ENCODE results near the gene CLIC1. TPM values are rescaled to one million over a fixed set of nuclear protein-coding genes. Genes with fewer than 3 reads are reported as not detected.

CLIC1 gene
- total RNA-seq, 2 experiments from 2014 or later: 314 to 413 TPM

DNA sequence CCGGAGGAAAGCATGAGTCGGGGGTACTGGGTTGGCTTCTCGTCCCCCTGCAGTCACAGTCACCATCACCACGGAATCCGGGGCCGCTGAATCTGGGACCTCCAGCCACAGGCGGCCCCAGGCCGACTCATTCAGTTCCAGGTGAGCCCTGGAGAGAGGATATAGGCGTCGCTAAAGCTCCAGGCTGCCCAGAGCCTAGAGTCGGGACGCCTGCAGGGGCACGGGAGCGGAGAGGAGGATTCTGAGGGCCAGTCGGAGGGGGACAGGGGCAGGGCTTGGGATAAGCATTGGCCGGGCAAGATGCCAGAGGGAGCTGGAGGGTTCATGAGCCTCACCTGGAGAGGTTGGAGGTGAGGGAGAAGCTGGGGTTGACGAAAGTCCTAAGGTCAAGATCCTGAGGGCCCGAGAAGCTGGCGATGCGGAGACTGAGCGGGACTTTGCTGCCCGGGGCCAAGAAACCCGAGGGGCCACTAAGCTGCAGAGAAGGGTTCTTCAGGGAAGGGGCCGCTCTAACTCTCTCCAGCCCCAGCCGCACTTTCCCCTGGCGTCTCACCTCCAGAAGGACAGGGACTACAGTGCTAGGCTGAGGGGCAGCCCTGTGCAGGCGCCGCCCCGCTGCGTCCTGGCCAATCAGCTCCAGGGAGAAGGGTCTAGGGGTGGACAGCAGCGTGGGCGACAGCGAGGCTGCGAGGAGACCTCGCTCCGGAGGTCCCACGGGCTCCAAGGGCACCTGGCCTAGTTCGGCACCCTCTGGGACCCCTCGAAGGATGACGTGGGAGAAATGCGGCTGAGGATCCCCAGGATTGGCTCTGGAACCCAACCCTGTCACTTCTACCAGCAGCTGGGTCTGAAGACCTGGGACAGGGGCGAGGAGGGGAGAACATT lies 29.8 kb upstream of the CLIC1 start:
- Histone ChIP-seq H3K4me2 (ENCODE audit: low read length) (no peak overlapping the region), H2AFZ (ENCODE audit: low read length) (no peak overlapping the region), H3K9me3 (ENCODE audit: low read length) (no peaks in the 10 kb centered on the region), H3K79me2 (ENCODE audit: insufficient read depth, low read depth, low read length) (no peaks in the 10 kb centered on the region), H3K4me3 (ENCODE audit: low read depth, low read length, poor library complexity, severe bottlenecking) (no peak overlapping the region), H4K20me1 (ENCODE audit: insufficient read depth, low read length) (no peaks in the 10 kb centered on the region), H3K36me3 (ENCODE audit: insufficient read depth, low read length) (peaks cover 47% of the 10 kb centered on the region), H3K27ac (ENCODE audit: low read depth, low read length, poor library complexity, severe bottlenecking) (no peak overlapping the region), H3K9me2 (ENCODE audit: insufficient read depth, low read length) (no peaks in the 10 kb centered on the region), H3K4me1 (ENCODE audit: insufficient read depth, low read length, poor library complexity, severe bottlenecking) (no peaks in the 10 kb centered on the region)
- ChIA-PET CTCF (ENCODE audit: unreplicated experiment) (no interaction called here), POLR2A (interaction anchor here (1.2 kb wide), 1 partner anchor 26 kb away, joined by 3 read pairs; the partner anchor contains the start of gene MSH5)
- DNase-seq (ENCODE audit: low spot score): no peak
- no peak for TF ChIP-seq EZH2phosphoT487 (IDR thresholded peaks at IDR 0.05; ENCODE audit: borderline replicate concordance, low read depth, low read length)
- TF ChIP-seq CTCF (conservative IDR thresholded peaks at IDR 0.05; ENCODE audit: low read length): no peak
- no TSS peak for BruUV-seq (replicated peaks)
- intact Hi-C loops (cut with micrococcal nuclease; ENCODE audit: unreplicated experiment): no loop called here

DNA sequence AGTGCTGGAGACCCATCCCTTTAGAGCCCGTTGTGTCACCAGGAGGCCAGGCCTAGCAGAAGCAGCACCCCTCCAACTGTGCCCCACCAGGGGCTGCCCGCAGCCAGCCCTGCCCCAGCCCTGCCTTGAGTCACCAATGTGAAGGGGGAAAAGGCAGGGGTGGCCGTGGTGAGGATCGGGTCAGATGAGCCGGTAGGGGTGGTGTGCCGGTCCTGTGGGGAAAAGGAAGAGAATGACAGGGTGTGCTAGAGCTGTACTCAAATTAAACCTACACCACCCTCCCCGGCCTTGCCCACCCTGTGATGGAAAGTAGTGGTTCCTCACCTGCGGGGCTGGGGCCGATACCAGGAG lies 29.2 kb upstream of the CLIC1 start:
- peaks cover 53% of the 10 kb centered on the region for H3K36me3 ChIP-seq (ENCODE audit: insufficient read depth, low read length)
- no peaks in the 10 kb centered on the region for H3K9me3 ChIP-seq (ENCODE audit: low read length)
- H3K4me1 ChIP-seq (ENCODE audit: insufficient read depth, low read length, poor library complexity, severe bottlenecking): no peaks in the 10 kb centered on the region
- CTCF ChIA-PET (ENCODE audit: unreplicated experiment): no interaction called here
- H4K20me1 ChIP-seq (ENCODE audit: insufficient read depth, low read length): no peaks in the 10 kb centered on the region
- TF ChIP-seq CTCF (conservative IDR thresholded peaks at IDR 0.05; ENCODE audit: low read length) (no peak), EZH2phosphoT487 (IDR thresholded peaks at IDR 0.05; ENCODE audit: borderline replicate concordance, low read depth, low read length) (no peak)
- POLR2A ChIA-PET: interaction anchor here (1.2 kb wide), 1 partner anchor 25 kb away, joined by 3 read pairs; the partner anchor contains the start of gene MSH5
- H3K9me2 ChIP-seq (ENCODE audit: insufficient read depth, low read length): no peaks in the 10 kb centered on the region
- no peak overlapping the region for H2AFZ ChIP-seq (ENCODE audit: low read length)
- H3K27ac ChIP-seq (ENCODE audit: low read depth, low read length, poor library complexity, severe bottlenecking): no peak overlapping the region
- no peak for DNase-seq (ENCODE audit: low spot score)
- intact Hi-C loops (cut with micrococcal nuclease; ENCODE audit: unreplicated experiment): no loop called here
- no peak overlapping the region for H3K4me2 ChIP-seq (ENCODE audit: low read length)
- H3K4me3 ChIP-seq (ENCODE audit: low read depth, low read length, poor library complexity, severe bottlenecking): no peak overlapping the region
- no peaks in the 10 kb centered on the region for H3K79me2 ChIP-seq (ENCODE audit: insufficient read depth, low read depth, low read length)
- BruUV-seq (replicated peaks): no TSS peak

DNA sequence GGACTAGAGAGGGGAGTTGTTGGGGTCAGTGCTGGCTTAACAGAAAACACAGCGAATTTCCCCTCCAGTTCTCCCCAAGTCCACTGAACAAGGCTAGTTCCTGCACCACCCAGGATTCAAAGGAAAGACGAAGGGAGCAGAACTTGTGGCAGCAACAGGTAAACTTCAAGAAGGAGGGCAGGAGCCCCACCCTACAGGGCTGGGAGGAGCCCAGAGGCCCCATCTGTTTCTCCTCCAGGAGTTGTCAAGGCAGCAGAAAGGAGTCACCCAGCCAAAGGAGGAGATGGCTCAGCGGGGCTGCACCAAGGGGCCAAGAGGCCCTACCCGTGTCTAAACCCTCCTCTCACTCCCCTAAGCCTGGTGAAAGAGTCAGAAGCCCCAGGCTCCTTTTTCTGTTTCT lies 27.9 kb upstream of the CLIC1 start:
- Histone ChIP-seq H3K4me3 (ENCODE audit: low read depth, low read length, poor library complexity, severe bottlenecking) (no peak overlapping the region), H3K27ac (ENCODE audit: low read depth, low read length, poor library complexity, severe bottlenecking) (no peak overlapping the region), H3K4me1 (ENCODE audit: insufficient read depth, low read length, poor library complexity, severe bottlenecking) (no peaks in the 10 kb centered on the region), H3K9me2 (ENCODE audit: insufficient read depth, low read length) (no peaks in the 10 kb centered on the region), H3K36me3 (ENCODE audit: insufficient read depth, low read length) (peaks cover 65% of the 10 kb centered on the region), H3K79me2 (ENCODE audit: insufficient read depth, low read depth, low read length) (no peaks in the 10 kb centered on the region), H3K9me3 (ENCODE audit: low read length) (no peaks in the 10 kb centered on the region), H4K20me1 (ENCODE audit: insufficient read depth, low read length) (no peaks in the 10 kb centered on the region), H3K4me2 (ENCODE audit: low read length) (no peak overlapping the region), H2AFZ (ENCODE audit: low read length) (no peak overlapping the region)
- ChIA-PET CTCF (ENCODE audit: unreplicated experiment) (no interaction called here), POLR2A (no interaction called here)
- TSS peak; percentile 80 for BruUV-seq (replicated peaks)
- intact Hi-C loops (cut with micrococcal nuclease; ENCODE audit: unreplicated experiment): no loop called here
- DNase-seq (ENCODE audit: low spot score): no peak
- TF ChIP-seq EZH2phosphoT487 (IDR thresholded peaks at IDR 0.05; ENCODE audit: borderline replicate concordance, low read depth, low read length): no peak
- no peak for TF ChIP-seq CTCF (conservative IDR thresholded peaks at IDR 0.05; ENCODE audit: low read length)

All from OCI-LY7 (cell line).